H9 (cell line): ENCODE measurements around the gene GALNT9. TPM values are rescaled to one million over a fixed set of nuclear protein-coding genes. Genes with fewer than 3 reads are reported as not detected.

Source experiments
- DNase-seq: peaks from one replicate; pipeline ENCODE4 v3.0.0-alpha.2; 2017
- H2AFZ ChIP-seq: one replicate; pipeline ENCODE4 v1.6.1; 2013; ENCODE audit warnings: mild to moderate bottlenecking, low read length, control low read depth, moderate library complexity
- H2AK5ac ChIP-seq: 2 replicates; pipeline ENCODE4 v1.6.1; 2013; ENCODE audit warnings: low read length, control low read depth, mixed read lengths; ENCODE audit not compliant: insufficient read length
- H2BK120ac ChIP-seq: one replicate; pipeline ENCODE4 v1.6.1; 2013; ENCODE audit warnings: low read depth, mild to moderate bottlenecking, low read length, control low read depth, inconsistent platforms; ENCODE audit not compliant: poor library complexity, severe bottlenecking
- H2BK12ac ChIP-seq: 2 replicates; pipeline ENCODE4 v1.6.1; 2013; ENCODE audit warnings: low read length, control low read depth, mixed read lengths, low read depth; ENCODE audit not compliant: insufficient read length
- H2BK15ac ChIP-seq: 2 replicates; pipeline ENCODE4 v1.6.1; 2013; ENCODE audit warnings: low read depth, low read length, control low read depth
- H2BK20ac ChIP-seq: one replicate; pipeline ENCODE4 v1.6.1; 2013; ENCODE audit warnings: low read depth, mild to moderate bottlenecking, low read length, control low read depth, inconsistent platforms; ENCODE audit not compliant: poor library complexity, severe bottlenecking
- H2BK5ac ChIP-seq: 2 replicates; pipeline ENCODE4 v1.6.1; 2013; ENCODE audit warnings: low read length, control low read depth, mixed read lengths; ENCODE audit not compliant: insufficient read length
- H3K14ac ChIP-seq: 2 replicates; pipeline ENCODE4 v1.6.1; 2013; ENCODE audit warnings: low read length, control low read depth; ENCODE audit not compliant: insufficient read depth
- H3K18ac ChIP-seq: 2 replicates; pipeline ENCODE4 v1.6.1; 2013; ENCODE audit warnings: low read depth, mild to moderate bottlenecking, mixed read lengths, low read length, control low read depth; ENCODE audit not compliant: insufficient read length
- H3K23ac ChIP-seq: 2 replicates; pipeline ENCODE4 v1.6.1; 2013; ENCODE audit warnings: low read length, control low read depth, mixed read lengths, low read depth; ENCODE audit not compliant: insufficient read length
- H3K23me2 ChIP-seq: 2 replicates; pipeline ENCODE4 v1.6.1; 2013; ENCODE audit warnings: low read depth, mild to moderate bottlenecking, mixed read lengths, low read length, control low read depth; ENCODE audit not compliant: insufficient read length, poor library complexity, severe bottlenecking
- H3K27ac ChIP-seq: 2 replicates; pipeline ENCODE4 v1.5.1; 2013; ENCODE audit warnings: low read length, control low read depth, mixed read lengths, low read depth; ENCODE audit not compliant: insufficient read length
- H3K27me3 ChIP-seq: 2 replicates; pipeline ENCODE4 v1.6.1; 2013; ENCODE audit warnings: low read length, control low read depth, inconsistent platforms; ENCODE audit not compliant: insufficient read depth
- H3K4ac ChIP-seq: 2 replicates; pipeline ENCODE4 v1.6.1; 2013; ENCODE audit warnings: low read depth, mild to moderate bottlenecking, control low read depth, inconsistent platforms, low read length, moderate library complexity
- H3K4me1 ChIP-seq: 2 replicates; pipeline ENCODE4 v1.6.1; 2013; ENCODE audit warnings: low read length, control low read depth, inconsistent platforms; ENCODE audit not compliant: insufficient read depth
- H3K4me2 ChIP-seq: 2 replicates; pipeline ENCODE4 v1.6.1; 2013; ENCODE audit warnings: low read length, control low read depth, mixed read lengths; ENCODE audit not compliant: insufficient read length, insufficient read depth
- H3K56ac ChIP-seq: 2 replicates; pipeline ENCODE4 v1.6.1; 2013; ENCODE audit warnings: low read depth, mild to moderate bottlenecking, mixed read lengths, low read length, control low read depth; ENCODE audit not compliant: insufficient read length
- H3K79me1 ChIP-seq: 2 replicates; pipeline ENCODE4 v1.6.1; 2013; ENCODE audit warnings: low read depth, mild to moderate bottlenecking, moderate library complexity, low read length, control low read depth, inconsistent platforms; ENCODE audit not compliant: insufficient read depth, poor library complexity, severe bottlenecking
- H3K79me2 ChIP-seq: 2 replicates; pipeline ENCODE4 v1.6.1; 2013; ENCODE audit warnings: low read length, control low read depth, inconsistent platforms; ENCODE audit not compliant: insufficient read depth
- H3K9ac ChIP-seq: 2 replicates; pipeline ENCODE4 v1.6.1; 2013; ENCODE audit warnings: low read length, control low read depth, mixed read lengths; ENCODE audit not compliant: insufficient read length; ENCODE audit errors: extremely low read depth
- H3K9me3 ChIP-seq: one replicate; pipeline ENCODE4 v1.6.1; 2013; ENCODE audit warnings: low read depth, low read length, inconsistent platforms; ENCODE audit not compliant: control insufficient read depth
- H3T11ph ChIP-seq: one replicate; pipeline ENCODE4 v1.6.1; 2013; ENCODE audit warnings: mild to moderate bottlenecking, low read length, control low read depth, inconsistent platforms
- H4K20me1 ChIP-seq: one replicate; pipeline ENCODE4 v1.6.1; 2013; ENCODE audit not compliant: control insufficient read depth, insufficient read length, insufficient read depth
- H4K5ac ChIP-seq: 2 replicates; pipeline ENCODE4 v1.6.1; 2013; ENCODE audit warnings: low read depth, mild to moderate bottlenecking, mixed read lengths, low read length, control low read depth; ENCODE audit not compliant: insufficient read length
- H4K8ac ChIP-seq: replicated peaks from 2 replicates; pipeline ENCODE4 v1.6.1; 2013; ENCODE audit warnings: low read length, control low read depth, mixed read lengths, low read depth; ENCODE audit not compliant: insufficient read length
- H4K91ac ChIP-seq: 2 replicates; pipeline ENCODE4 v1.6.1; 2013; ENCODE audit warnings: low read depth, mild to moderate bottlenecking, moderate library complexity, mixed read lengths, low read length, control low read depth; ENCODE audit not compliant: insufficient read length
- H3K27ac Mint-ChIP-seq, 3 experiments: 2 replicates in 2 of 3; 3 replicates in 1 of 3; pipeline ENCODE4 v1.8.0; 2020 to 2021; ENCODE audit warnings: mixed read lengths in 3 of 3, mild to moderate bottlenecking in 1 of 3, moderate library complexity in 1 of 3
- H3K27me3 Mint-ChIP-seq: 2 replicates; pipeline ENCODE4 v1.8.0; 2021; ENCODE audit warnings: low read depth, mild to moderate bottlenecking, moderate library complexity, mixed read lengths
- H3K36me3 Mint-ChIP-seq, 3 experiments: 2 replicates in 2 of 3; 3 replicates in 1 of 3; pipeline ENCODE4 v1.8.0; 2020 to 2021; ENCODE audit warnings: low read depth in 3 of 3, mixed read lengths in 3 of 3; ENCODE audit not compliant: insufficient read depth in 1 of 3
- H3K4me1 Mint-ChIP-seq, 2 experiments: 2 replicates each; pipeline ENCODE4 v1.8.0; 2020; ENCODE audit warnings: mixed read lengths in 2 of 2
- H3K4me3 Mint-ChIP-seq, 2 experiments: 2 replicates in 1 of 2; 3 replicates in 1 of 2; pipeline ENCODE4 v1.8.0; 2020 to 2021; ENCODE audit warnings: mild to moderate bottlenecking in 2 of 2, mixed read lengths in 2 of 2, moderate library complexity in 1 of 2
- H3K9me3 Mint-ChIP-seq, 2 experiments: 2 replicates in 1 of 2; 3 replicates in 1 of 2; pipeline ENCODE4 v1.8.0; 2020; ENCODE audit warnings: mild to moderate bottlenecking in 2 of 2, mixed read lengths in 2 of 2, moderate library complexity in 1 of 2
- WGBS: extraction: QIAGEN DNeasy Blood & Tissue Kit; methylation state at CpG from one replicate; pipeline ENCODE4 v1.1.7; 2013; ENCODE audit warnings: missing lambda C conversion rate, low lambda C conversion rate, mixed read lengths; ENCODE audit not compliant: insufficient read length; ENCODE audit errors: extremely low coverage; 5-methylcytosine and 5-hydroxymethylcytosine counted together
- total RNA-seq: library from RNA; stranded (reverse); gene quantifications from 2 replicates; pipeline ENCODE4 v1.2.1, GENCODE V29; 2021
- TF ChIP-seq, protein P1 (sequence below): fragments of 200-600 bp; sonication (generic); conservative IDR thresholded peaks from 3 replicates; pipeline ENCODE4 v1.8.0; 2021; ENCODE audit warnings: antibody characterized with exemption, mild to moderate bottlenecking

The GALNT9 gene
- total RNA-seq, 1 experiment from 2014 or later, result 0.35 TPM

- Mint-ChIP-seq H3K9me3 (no peaks in the 10 kb centered on the region), H3K4me3 (no peak overlapping the region; a peak in 1 of 5 replicates), H3K27me3 (peaks cover 73% of the 10 kb centered on the region), H3K4me1 (peaks cover 0 to 3% of the 10 kb centered on the region in 2 experiments; a peak in 1 of 4 replicates), H3K27ac (no peak overlapping the region), H3K36me3 (no peaks in the 10 kb centered on the region)
- no peak overlapping the region for H2BK15ac ChIP-seq
- no peak overlapping the region for H4K5ac ChIP-seq
- H3K79me1 ChIP-seq, result no peaks in the 10 kb centered on the region
- no peak overlapping the region for H2BK120ac ChIP-seq
- TF ChIP-seq, protein P1, sequence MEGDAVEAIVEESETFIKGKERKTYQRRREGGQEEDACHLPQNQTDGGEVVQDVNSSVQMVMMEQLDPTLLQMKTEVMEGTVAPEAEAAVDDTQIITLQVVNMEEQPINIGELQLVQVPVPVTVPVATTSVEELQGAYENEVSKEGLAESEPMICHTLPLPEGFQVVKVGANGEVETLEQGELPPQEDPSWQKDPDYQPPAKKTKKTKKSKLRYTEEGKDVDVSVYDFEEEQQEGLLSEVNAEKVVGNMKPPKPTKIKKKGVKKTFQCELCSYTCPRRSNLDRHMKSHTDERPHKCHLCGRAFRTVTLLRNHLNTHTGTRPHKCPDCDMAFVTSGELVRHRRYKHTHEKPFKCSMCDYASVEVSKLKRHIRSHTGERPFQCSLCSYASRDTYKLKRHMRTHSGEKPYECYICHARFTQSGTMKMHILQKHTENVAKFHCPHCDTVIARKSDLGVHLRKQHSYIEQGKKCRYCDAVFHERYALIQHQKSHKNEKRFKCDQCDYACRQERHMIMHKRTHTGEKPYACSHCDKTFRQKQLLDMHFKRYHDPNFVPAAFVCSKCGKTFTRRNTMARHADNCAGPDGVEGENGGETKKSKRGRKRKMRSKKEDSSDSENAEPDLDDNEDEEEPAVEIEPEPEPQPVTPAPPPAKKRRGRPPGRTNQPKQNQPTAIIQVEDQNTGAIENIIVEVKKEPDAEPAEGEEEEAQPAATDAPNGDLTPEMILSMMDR, result no peak
- no peaks in the 10 kb centered on the region for H3K23me2 ChIP-seq
- WGBS, result no CpG with 5 or more reads among the region's 15 CpGs
- peak overlapping the region; percentile 33 for H2BK12ac ChIP-seq
- H3K56ac ChIP-seq, result no peak overlapping the region
- H3K18ac ChIP-seq, result no peak overlapping the region
- H3K4ac ChIP-seq, result no peak overlapping the region
- no peak overlapping the region for H2AFZ ChIP-seq
- no peaks in the 10 kb centered on the region for H4K20me1 ChIP-seq
- no peak overlapping the region for H4K91ac ChIP-seq
- H3K14ac ChIP-seq, result no peak overlapping the region
- no peak for DNase-seq
- no peak overlapping the region for H3K27ac ChIP-seq
- H4K8ac ChIP-seq, result no peak overlapping the region
- H3K79me2 ChIP-seq, result no peaks in the 10 kb centered on the region
- no peak overlapping the region for H2BK20ac ChIP-seq
- no peaks in the 10 kb centered on the region; the same call in 1 of the 2 replicates for H3K27me3 ChIP-seq
- H3T11ph ChIP-seq, result no peak overlapping the region
- H3K4me1 ChIP-seq, result no peaks in the 10 kb centered on the region
- H3K9me3 ChIP-seq, result no peaks in the 10 kb centered on the region
- no peak overlapping the region for H3K23ac ChIP-seq
- H2AK5ac ChIP-seq, result no peak overlapping the region
- no peak overlapping the region for H3K4me2 ChIP-seq
- no peak overlapping the region for H3K9ac ChIP-seq
- H2BK5ac ChIP-seq, result no peak overlapping the region
These were observed 156.8 kb downstream of the GALNT9 start for GRCh38 chr12:132172619-132173018.
